Inflammatory macrophage treated with lipopolysaccharide for 1 hour (primary cell): ENCODE measurements around the gene NEURL2.

ENCODE experiments used
- DNase-seq, 2 donors: peaks; one replicate each; pipeline ENCODE4 v3.0.0-alpha.2; 2020 to 2022

Gene NEURL2

DNA sequence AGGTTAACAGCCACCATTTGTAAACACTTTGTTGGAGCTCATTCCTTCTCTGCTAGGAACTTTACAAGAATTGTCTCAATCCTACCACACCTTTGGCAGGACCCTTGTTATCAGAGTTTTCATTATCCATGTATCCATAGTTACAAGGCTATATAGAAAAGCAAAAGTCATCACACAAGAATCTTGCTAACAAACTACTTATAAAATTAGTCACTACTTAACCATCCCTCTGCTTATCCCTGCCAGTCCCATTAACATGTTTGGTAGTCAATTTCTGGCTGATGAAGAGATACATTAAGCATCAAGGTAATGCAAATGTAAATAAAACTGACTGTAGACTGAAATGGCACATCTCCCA, 23.2 kb downstream of the NEURL2 start:
- no peak for DNase-seq

DNA sequence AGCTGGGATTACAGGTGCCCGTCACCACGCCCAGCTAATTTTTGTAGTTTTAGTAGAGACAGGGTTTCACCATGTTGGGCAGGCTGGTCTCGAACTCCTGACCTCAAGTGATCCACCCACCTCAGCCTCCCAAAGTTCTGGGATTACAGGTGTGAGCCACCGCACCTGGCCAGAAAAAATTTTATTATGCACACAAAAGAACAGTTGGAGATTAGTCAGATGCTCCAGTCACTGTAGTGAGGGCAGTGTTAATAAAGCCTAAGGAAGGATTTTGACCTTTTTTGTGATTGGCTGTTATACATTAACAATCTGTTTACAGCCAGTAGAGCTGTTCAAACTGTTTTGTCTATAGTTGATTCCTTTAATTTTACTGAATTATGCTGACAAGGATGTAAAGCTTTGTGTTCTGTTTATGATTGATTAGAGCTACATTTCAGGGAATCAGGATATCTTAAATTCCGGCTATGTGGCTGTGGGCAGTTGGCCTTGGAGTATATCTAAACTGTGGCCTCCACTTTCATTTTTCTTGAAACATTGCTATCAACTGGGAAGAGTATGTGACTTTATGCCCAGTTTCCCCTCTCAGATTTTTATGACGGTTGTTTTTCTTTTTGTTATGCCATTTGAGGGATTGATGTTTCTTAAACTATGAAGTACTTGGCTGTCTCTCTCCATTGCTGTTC, 23.7 kb downstream of the NEURL2 start:
- no peak for DNase-seq

DNA sequence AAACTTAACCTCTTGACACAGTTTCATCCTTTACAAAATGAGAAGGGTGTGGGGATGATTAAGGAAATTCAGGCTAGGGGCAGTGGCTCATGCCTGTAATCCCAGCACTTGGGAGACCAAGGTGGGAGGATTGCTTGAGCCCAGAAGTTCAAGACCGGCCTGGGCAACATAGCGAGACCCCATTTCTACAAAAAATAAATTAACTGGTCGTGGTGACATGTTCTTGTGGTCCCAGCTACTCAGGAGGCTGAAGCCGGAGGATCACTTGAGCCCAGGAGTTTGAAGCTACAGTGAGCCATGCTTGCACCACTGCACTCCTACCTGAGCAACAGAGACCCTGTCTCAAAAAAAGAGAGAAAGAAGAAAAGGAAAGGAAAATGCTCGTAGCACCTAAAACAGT, 24.6 kb downstream of the NEURL2 start:
- no peak for DNase-seq

DNA sequence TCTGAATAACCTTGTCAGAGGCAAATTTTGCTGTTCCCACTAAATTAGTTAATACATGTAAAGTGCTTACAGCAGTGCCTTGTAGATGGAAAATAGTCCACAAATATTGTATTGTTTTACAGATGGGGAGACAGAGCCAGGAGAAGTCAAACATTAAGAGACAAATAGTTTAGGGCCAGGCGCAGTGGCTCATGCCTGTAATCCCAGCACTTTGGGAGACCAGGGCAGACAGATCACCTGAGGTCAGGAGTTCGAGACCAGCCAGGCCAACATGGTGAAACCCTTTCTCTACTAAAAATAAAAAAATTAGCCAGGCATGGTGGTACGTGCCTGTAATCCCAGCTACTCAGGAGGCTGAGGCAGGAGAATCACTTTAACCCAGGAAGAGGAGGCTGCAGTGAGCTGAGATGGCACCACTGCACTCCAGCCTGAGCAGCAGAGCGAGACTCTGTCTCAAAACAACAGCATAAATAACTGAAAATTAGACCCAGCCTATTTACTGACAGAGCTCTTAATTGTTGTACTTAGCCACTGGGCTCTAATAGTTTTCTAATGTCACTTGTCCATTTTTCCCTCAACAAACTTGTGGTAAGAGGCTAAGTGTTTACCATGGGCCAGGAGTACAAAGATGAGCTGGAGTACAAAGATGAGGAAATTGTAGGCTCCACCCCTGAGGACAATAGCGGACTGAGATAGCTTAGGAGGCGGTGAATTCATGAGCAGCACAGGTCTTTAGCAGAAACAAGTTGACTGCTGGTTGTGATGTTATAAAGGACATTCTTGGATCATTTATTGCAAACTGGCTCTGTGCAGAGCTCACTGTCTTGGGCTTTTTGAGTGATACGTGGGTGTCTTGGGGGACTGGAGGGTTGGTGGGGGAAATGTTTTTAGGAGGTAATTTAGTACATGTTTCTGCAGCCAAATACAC, 27.2 kb downstream of the NEURL2 start:
- DNase-seq: no peak

DNA sequence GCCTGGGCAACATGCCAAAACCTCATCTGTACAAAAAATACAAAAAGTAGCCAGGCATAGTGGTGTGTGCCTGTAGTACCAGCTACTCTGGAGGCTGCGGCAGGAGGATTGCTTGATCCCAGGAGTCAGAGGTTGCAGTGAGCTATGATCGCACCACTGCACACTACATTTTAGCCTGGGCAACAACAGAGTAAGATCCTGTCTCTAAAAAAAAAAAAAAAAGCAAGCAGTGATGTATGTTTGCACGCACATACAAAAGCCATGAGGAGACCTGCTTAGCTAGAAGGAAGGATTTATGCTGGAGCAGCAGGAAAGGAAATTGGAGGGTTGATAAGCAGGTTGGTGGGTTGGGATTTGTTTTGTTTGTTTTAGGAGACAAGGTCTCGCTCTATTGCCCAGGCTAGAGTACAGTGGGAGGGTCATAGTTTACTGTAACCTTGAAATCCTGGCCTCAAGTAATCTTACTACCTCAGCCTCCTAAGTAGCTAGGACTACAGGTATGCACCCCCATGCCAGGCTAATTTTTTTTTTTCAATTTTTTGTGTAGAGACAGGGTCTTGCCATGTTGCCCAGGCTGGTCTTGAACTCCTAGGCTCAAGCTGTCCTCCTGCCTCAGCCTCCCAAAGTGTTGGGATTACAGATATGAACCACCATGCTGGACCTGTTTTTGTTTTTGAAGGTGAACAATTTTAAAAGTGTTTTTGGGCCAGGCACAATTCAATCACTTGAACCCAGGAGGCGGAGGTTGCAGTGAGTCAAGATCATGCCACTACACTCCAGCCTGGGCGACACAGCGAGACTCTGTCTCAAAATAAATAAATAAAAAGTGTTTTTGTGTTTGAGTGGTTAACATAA, 29.6 kb downstream of the NEURL2 start:
- no peak for DNase-seq

DNA sequence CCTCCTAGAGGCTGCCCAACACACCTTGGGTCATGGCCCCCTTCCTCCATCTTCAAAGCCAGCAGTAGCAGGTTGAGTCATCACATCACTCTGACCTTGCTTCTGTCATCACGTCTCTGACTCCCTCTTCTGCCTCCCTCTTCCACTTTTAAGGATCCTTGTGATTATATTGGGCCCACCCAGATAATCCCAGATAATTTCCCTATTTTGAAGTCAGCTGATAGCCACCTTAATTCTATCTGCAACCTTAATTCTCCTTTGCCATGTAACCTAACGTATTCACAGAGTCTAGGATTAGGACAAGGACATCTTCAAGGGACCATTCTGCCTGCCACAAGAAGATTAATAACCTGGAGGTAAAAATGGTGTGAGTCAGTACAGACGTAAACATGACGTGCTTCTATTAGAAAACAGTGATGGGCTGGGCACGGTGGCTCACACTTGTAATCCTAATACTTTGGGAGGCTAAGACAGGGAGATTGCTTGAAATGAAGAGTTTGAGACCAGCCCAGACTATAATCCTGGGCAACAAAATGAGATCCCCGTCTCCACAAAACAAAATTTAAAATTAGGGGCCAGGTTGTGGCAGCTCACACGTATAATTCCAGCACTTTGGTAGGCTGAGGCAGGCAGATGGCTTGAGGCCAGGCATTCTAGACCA, 30.3 kb downstream of the NEURL2 start:
- no peak for DNase-seq

DNA sequence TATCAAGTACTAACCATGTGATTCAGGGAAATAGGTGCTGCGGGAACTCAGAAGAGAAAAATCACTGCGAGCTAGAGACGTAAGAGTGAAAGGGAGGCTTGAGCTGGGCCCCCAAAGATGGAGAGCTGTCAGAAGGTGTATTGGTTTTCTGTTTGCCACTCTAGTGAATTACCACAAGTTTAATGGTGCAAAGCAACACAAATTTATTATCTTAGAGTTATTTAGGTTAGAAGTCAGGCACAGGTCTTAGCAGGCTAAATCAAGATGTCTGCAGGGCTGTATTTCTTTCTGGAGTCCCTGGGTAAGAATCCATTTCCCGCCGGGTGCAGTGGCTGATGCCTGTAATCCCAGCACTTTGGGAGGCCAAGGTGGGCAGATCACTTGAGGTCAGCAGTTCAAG, 31.1 kb downstream of the NEURL2 start:
- DNase-seq: no peak

GRCh38 chr20:45857882-45858216, 33.2 kb downstream of the NEURL2 start:
- no peak for DNase-seq

DNA sequence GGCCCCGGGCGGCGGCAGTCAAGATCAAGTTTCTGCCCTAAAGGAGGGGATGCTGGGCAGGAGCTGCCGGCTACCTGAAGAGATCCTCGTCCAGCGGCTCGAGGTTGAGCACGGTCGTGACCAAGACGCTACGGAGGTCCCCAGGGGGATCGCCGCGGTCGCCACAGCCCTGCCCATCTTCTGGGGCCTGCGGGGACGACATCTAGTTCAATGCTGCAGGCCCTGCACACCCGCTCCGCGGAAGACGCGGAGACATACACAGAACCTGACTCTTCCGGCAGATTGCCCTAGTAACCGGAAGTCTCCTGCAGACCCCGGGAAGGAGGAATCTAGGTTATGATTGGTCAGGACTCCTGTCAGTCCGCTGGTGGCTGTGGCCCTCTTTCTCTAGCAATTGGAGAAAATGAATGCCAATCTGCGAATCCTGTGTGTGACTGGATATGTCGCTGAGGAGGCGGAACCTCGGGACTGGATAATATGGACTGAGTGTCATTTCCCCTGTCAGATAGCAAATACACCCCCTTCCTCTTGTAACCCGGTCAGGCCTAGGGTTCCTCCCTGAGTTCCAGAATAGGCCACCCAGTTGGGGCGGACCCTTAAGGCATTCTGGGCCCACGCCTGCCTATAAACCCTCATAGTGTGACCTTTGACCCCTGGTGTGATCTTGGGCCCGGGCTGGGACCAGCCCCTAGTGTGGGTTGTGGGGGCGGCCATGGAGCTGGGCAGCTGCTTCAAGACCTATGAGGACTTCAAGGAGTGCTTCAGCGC, 33.7 kb downstream of the NEURL2 start, which contains the start of the genes ACOT8 and ZSWIM3:
TSS of gene ACOT8 (minus strand) at position 279 of the 768 bp plus-strand sequence. CDS start at position 202, 77 bp downstream.
TSS of gene ZSWIM3 (plus strand) at position 501 of the 768 bp plus-strand sequence. CDS start at position 713, 212 bp downstream.
- DNase-seq: peak; percentile 100

DNA sequence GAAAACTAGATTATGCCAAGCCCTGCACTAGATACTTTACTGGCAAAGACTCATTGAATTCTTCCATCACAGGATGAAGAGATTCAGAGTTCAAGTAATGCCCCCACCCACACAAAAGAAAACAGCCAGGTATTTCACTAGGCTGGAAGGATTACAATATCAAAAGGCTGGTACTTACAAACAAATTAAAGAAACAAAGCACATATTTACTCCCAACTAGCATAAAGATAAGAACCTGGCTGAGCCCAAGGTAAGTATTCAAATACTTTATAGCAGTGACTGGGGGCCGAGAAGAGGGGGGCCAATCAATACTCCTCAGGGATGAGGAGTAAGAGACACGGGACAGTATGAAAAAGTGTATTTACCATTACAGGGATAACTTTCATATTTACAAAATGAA, 37.5 kb downstream of the NEURL2 start:
- no peak for DNase-seq

GRCh38 chr20:45852326-45852725, 38.7 kb downstream of the NEURL2 start:
- no peak for DNase-seq

DNA sequence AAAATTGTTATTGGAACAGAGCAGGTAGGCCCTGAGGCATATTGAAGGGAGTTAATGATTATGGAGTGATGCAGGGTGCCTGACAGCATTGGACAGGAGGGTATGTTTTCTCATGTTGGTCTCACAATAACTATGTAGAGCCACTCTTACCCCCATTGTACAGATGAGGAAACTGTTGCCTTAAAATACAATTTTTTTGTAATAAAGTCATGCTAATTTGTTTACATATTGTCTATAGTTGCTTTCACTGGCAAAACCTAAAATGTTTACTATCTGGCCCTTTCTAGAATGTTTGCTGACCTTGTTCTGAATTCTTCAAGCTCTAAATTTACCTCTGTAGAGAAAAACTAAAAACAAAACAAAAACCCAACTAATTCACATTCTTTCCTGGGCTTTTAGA, 39.5 kb downstream of the NEURL2 start:
- DNase-seq: no peak

DNA sequence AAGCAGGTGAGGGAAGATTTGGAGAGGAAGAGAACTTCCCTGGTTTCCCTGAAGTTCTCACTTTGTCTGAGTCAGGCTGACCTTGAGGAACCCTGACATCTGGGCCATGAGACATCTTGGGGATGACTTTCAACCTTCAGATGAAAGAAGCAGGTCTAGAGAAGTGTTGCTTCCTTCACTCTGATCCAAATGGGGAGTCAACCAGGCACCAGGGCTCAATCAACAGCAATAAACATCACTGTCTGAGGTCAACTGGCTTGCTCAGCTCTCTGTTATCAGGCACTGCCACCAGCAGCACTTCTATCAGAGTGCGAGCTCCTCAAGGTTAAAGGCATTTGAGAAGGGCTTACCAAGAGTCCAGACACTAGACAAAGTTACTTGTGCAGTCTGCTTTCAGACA, 40.1 kb downstream of the NEURL2 start:
- DNase-seq: no peak

DNA sequence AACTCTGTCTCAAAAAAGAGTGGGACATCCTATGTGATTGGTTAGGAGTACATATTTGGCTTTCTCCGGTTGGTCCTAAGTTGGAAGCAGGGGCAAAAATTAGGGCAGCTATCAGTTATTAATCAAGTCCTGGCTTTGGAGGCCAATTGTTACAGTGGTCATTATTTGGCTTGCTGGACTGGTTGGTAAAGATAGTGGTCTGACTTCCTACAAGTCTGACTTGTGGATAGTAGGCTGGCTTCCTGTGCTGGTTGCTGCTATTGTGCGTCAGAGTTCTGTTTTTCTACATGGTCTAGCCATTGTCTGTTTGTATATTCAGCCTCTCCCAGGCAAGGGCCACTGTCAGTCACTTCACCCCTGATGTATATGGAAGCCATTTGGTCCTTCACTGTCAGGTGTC, 40.8 kb downstream of the NEURL2 start:
- no peak for DNase-seq

DNA sequence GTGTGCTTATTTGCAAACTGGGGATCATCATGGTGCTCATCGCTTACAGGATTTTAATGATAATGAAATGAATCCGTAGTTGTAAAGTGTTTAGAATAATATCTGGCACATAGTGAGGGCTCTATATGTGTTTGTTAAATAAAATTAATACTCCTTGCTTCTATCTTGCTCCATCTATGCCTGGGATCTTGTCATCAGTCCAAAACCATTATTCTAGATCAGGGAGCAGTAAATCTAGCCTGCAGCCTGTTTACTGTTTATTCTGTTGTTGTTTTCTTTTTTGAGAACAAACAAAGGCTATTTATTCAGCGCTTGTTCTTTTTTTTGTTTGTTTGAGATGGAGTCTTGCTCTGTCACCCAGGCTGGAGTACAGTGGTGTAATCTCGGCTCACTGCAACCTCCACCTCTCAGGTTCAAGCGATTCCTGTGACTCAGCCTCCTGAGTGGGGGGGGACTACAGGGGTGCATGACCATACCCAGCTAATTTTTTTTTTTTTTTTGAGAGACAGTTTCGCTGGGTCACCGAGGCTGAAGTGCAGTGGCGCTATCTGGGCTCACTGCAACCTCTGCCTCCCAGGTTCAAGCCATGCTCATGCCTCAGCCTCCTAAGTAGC, 41.9 kb downstream of the NEURL2 start:
- no peak for DNase-seq

- DNase-seq: no peak
These were observed 42.6 kb downstream of the NEURL2 start for GRCh38 chr20:45848421-45848820.

DNA sequence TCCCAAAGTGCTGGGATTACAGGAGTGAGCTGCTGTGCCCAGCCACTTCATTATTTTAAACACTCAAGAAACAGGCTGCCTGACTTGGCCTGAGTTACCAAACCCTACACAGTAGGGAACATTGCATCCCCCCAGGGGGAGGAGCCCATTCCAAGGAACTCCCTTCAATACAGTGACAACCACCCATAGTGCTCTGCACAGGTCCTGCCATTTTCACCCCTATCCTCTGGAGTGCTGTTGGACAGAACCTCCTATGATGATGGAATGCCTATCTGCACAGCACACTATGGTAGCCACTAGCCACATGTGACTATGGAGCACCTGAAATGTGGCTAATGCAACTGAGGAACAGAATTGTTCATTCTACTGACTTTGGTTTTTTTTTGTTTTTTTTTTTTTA, 45.6 kb downstream of the NEURL2 start:
- DNase-seq: no peak

- DNase-seq: no peak
These were observed 47.5 kb downstream of the NEURL2 start for GRCh38 chr20:45843506-45843905.

DNA sequence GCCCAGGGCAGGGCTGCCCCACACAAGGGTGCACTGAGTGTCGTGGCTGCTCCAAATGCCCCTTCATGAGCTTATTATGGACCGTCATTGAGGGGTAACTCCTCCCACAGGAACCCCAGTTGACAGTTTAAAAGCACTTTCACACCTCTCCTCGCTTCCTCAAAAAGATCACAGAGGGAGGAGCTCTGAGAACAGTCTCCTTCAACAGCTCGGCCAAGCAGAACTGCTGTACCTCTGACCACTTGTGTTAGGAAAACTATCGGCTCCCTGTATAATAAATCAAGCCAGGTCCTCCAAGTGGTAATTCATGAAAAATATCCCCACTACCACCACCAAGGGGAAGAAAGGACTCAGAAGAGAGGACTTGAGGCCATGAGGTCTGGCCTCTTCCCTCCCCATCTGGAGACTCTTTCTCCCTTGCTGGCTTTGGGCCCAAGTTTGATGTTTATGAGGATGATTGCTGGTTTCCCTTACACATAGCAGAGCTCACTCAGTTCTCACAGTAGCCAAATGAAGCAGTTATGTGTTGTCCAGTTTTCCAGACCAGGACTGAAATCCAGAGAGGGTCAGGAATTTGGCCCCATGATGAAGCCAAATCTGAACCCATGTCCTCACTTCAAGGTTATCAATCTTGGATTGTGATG, 48.7 kb downstream of the NEURL2 start:
- peak in 1 of 2 donors; percentile 29 for DNase-seq

DNA sequence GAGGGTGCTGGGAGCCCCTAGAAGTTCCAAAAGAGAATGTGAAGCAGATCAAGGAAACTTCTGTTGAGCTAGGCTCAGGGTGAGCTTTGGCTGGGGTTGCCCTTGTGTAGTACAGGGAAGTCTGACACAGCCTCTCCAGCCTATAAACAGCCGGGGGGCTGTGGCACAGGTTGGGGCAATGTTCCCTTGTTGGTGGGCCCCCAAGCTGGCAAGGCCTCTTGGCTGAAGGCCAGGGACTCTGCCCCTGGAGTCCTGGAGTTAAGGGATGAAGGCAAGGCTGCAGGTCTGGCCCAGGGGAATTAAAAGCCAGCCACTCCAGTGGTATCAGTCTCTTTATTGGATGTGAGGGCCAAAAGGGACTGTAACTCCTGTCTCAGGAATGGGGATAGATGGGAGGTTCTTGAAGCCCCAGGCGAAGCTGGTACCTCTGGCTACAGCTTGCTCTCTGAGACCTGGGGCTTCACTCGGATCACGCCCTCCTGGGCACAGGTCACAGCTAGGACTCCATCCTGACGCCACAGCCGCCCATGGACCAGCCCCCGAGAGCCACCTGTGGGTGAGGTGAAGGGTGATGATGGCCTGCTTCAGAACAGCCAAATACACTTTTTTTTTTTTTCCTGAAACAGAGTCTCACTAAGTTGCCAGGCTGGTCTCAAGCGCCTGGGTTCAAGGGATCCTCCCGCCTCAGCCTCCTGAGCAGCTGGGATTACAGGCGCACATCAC, 49.4 kb downstream of the NEURL2 start:
- no peak for DNase-seq
